ENCODE data around the gene FAM83C.

DNA sequence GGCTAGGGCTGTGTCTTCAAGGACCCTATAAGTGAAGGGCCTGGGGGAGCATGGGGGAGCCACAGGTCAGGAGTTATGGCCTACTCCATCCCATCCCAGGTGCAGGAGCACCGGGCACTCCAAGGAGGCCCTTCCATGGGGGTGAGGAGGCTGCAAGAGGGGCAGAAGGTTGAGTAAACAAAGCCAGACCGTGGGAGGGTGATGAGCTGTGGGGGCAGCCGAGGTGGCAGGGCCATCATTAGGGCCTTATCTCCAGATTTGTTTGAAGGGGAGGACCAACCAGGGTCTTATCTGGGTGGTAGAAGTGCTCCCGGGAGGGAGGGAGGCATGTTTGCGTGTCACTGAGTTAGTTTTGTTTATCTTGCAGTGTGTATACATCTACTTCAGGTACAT, 2.1 kb upstream of the FAM83C start:
- TF ChIP-seq POLR2AphosphoS5 (IDR thresholded peaks at IDR 0.05; ENCODE audit: low read depth, low read length) (no peak), POLR2A (IDR thresholded peaks at IDR 0.05; ENCODE audit: low read depth, low read length) (no peak)

Data from GM12892 (cell line).